Stimulated activated CD4-positive, alpha-beta T cell treated with anti-CD3 and anti-CD28 coated beads, Interleukin-1b, Interleukin-23, amount 100 ng/mL, for 4 hours (primary cell): ENCODE measurements around the gene PSMC4.

Experiments used
- DNase-seq, 2 donors: peaks; one replicate each; pipeline ENCODE4 v3.0.0-alpha.2; 2020; ENCODE audit warnings: low read depth in 2 of 2

The PSMC4 gene

GRCh38 chr19:39970675-39971379, at the start of gene PSMC4:
Gene PSMC4, plus strand, starts transcription at chr19:39971165. Its CDS starts 38 bp downstream, at chr19:39971203.
- DNase-seq, result peak; percentile 93 to 96

- DNase-seq, result no peak
Measured at GRCh38 chr19:39923862-39924261, 47.1 kb upstream of the PSMC4 start.

GRCh38 chr19:39924389-39924788, 46.6 kb upstream of the PSMC4 start:
- DNase-seq, result no peak

GRCh38 chr19:39924952-39925351, 46.0 kb upstream of the PSMC4 start:
- DNase-seq, result no peak

GRCh38 chr19:39926170-39926760, 44.7 kb upstream of the PSMC4 start:
- no peak for DNase-seq

GRCh38 chr19:39927076-39927475, 43.9 kb upstream of the PSMC4 start:
- no peak for DNase-seq

GRCh38 chr19:39927524-39928356, 43.2 kb upstream of the PSMC4 start:
- no peak for DNase-seq

- no peak for DNase-seq
Measured at GRCh38 chr19:39928357-39928725, 42.6 kb upstream of the PSMC4 start.

- no peak for DNase-seq
Measured at GRCh38 chr19:39929750-39930149, 41.2 kb upstream of the PSMC4 start.

GRCh38 chr19:39934584-39935363, 36.2 kb upstream of the PSMC4 start, which contains the start of gene FCGBP:
Gene FCGBP, minus strand, starts transcription at chr19:39934634.
- DNase-seq, result no peak

- DNase-seq, result no peak
Measured at GRCh38 chr19:39935364-39935661, 35.7 kb upstream of the PSMC4 start.

- DNase-seq, result no peak
Measured at GRCh38 chr19:39936020-39936419, 34.9 kb upstream of the PSMC4 start.

- no peak for DNase-seq
Measured at GRCh38 chr19:39936622-39937021, 34.3 kb upstream of the PSMC4 start.

GRCh38 chr19:39937094-39937720, 33.8 kb upstream of the PSMC4 start:
- peak in 1 of 2 donors; percentile 48 for DNase-seq

GRCh38 chr19:39937787-39938186, 33.2 kb upstream of the PSMC4 start:
- DNase-seq, result no peak

- no peak for DNase-seq
Measured at GRCh38 chr19:39939556-39939955, 31.4 kb upstream of the PSMC4 start.

GRCh38 chr19:39940221-39940833, 30.6 kb upstream of the PSMC4 start:
- no peak for DNase-seq

GRCh38 chr19:39941151-39941550, 29.8 kb upstream of the PSMC4 start:
- no peak for DNase-seq

GRCh38 chr19:39941615-39942365, 29.2 kb upstream of the PSMC4 start:
- DNase-seq, result peak in 1 of 2 donors; percentile 40

GRCh38 chr19:39942366-39942730, 28.6 kb upstream of the PSMC4 start:
- no peak for DNase-seq
